ENCODE results near the gene DCDC2B. TPM values are rescaled to one million over a fixed set of nuclear protein-coding genes. Genes with fewer than 3 reads are reported as not detected.

DCDC2B gene
- total and polyA plus RNA-seq, 9 of the 15 experiments (the other 6 are each of a cell fraction or from before 2014, with no cell fraction given), result not detected

DNA sequence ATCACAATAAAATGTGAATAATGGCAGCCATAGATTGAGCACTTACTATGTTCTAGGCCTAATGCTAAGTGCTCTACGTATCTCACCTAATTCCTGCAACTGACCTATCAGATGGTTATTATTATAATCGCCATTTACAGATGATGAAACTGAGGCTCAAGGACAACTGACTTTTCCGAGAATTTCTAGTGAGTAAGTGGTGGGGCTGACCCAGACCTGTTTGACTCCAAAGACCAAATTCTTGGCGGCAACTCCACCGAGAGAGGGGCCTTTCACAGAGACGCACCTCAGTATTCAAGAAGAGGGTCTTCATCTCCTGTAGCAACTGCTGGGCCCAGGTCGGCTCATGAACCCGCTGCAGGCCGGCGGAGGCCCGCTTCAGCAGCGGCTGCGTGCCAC is 12.7 kb downstream of the DCDC2B start (continued):
- peak; percentile 29; the same call in 1 of the 2 replicates for TF ChIP-seq ZNF263 (CRISPR knock-in tag; IDR thresholded peaks at IDR 0.05; ENCODE audit: borderline replicate concordance)
- no peak for TF ChIP-seq MEIS2 (IDR thresholded peaks at IDR 0.05; ENCODE audit: partially characterized antibody)
- TF ChIP-seq, protein P1, sequence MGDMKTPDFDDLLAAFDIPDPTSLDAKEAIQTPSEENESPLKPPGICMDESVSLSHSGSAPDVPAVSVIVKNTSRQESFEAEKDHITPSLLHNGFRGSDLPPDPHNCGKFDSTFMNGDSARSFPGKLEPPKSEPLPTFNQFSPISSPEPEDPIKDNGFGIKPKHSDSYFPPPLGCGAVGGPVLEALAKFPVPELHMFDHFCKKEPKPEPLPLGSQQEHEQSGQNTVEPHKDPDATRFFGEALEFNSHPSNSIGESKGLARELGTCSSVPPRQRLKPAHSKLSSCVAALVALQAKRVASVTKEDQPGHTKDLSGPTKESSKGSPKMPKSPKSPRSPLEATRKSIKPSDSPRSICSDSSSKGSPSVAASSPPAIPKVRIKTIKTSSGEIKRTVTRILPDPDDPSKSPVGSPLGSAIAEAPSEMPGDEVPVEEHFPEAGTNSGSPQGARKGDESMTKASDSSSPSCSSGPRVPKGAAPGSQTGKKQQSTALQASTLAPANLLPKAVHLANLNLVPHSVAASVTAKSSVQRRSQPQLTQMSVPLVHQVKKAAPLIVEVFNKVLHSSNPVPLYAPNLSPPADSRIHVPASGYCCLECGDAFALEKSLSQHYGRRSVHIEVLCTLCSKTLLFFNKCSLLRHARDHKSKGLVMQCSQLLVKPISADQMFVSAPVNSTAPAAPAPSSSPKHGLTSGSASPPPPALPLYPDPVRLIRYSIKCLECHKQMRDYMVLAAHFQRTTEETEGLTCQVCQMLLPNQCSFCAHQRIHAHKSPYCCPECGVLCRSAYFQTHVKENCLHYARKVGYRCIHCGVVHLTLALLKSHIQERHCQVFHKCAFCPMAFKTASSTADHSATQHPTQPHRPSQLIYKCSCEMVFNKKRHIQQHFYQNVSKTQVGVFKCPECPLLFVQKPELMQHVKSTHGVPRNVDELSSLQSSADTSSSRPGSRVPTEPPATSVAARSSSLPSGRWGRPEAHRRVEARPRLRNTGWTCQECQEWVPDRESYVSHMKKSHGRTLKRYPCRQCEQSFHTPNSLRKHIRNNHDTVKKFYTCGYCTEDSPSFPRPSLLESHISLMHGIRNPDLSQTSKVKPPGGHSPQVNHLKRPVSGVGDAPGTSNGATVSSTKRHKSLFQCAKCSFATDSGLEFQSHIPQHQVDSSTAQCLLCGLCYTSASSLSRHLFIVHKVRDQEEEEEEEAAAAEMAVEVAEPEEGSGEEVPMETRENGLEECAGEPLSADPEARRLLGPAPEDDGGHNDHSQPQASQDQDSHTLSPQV (IDR thresholded peaks at IDR 0.05), result no peak
- TF ChIP-seq, protein P2, sequence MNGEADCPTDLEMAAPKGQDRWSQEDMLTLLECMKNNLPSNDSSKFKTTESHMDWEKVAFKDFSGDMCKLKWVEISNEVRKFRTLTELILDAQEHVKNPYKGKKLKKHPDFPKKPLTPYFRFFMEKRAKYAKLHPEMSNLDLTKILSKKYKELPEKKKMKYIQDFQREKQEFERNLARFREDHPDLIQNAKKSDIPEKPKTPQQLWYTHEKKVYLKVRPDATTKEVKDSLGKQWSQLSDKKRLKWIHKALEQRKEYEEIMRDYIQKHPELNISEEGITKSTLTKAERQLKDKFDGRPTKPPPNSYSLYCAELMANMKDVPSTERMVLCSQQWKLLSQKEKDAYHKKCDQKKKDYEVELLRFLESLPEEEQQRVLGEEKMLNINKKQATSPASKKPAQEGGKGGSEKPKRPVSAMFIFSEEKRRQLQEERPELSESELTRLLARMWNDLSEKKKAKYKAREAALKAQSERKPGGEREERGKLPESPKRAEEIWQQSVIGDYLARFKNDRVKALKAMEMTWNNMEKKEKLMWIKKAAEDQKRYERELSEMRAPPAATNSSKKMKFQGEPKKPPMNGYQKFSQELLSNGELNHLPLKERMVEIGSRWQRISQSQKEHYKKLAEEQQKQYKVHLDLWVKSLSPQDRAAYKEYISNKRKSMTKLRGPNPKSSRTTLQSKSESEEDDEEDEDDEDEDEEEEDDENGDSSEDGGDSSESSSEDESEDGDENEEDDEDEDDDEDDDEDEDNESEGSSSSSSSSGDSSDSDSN (IDR thresholded peaks at IDR 0.05; ENCODE audit: borderline replicate concordance in 1 of 2, low read depth in 2 of 2, low read length in 2 of 2), result 0 out of 4 replicates have a peak, but pooled peaks of 1 of the 2 experiments have one; percentile 19
- no peak for TF ChIP-seq ZFX (CRISPR knock-in tag; IDR thresholded peaks at IDR 0.05)
- TF ChIP-seq HDAC6 (IDR thresholded peaks at IDR 0.05; ENCODE audit: low read depth, low read length), result no peak
- TF ChIP-seq POLR2AphosphoS2 (IDR thresholded peaks at IDR 0.05; ENCODE audit: low read length), result no peak

All from K562 (cell line).